Endothelial cell of umbilical vein (primary cell): Measurements from ENCODE around the gene SPRR1A.

ENCODE experiments used
- CTCF ChIP-seq, 2 donors: IDR thresholded peaks; 1 replicate in 1 of 2; 2 replicates in 1 of 2; pipeline ENCODE4 v1.5.1; 2011; ENCODE audit warnings: low read length in 2 of 2, mild to moderate bottlenecking in 2 of 2, moderate library complexity in 2 of 2, control low read depth in 1 of 2, inconsistent platforms in 1 of 2, low read depth in 1 of 2; ENCODE audit not compliant: insufficient read depth in 1 of 2; ENCODE audit errors: extremely low read depth in 1 of 2
- EZH2 ChIP-seq: IDR thresholded peaks from 2 replicates; pipeline ENCODE4 v1.6.1; 2012; ENCODE audit warnings: borderline replicate concordance, low read depth, mild to moderate bottlenecking, moderate library complexity, low read length, inconsistent platforms; ENCODE audit not compliant: severe bottlenecking
- GATA2 ChIP-seq: IDR thresholded peaks from 2 replicates; pipeline ENCODE4 v1.7.0; 2011; ENCODE audit warnings: low read depth, mild to moderate bottlenecking, moderate library complexity, mixed read lengths, low read length; ENCODE audit not compliant: insufficient read length, insufficient read depth
- POLR2A ChIP-seq: IDR thresholded peaks from 2 replicates; pipeline ENCODE4 v1.6.1; 2012; ENCODE audit warnings: low read depth, mild to moderate bottlenecking, control low read depth, low read length
- POLR2AphosphoS5 ChIP-seq: IDR thresholded peaks from 2 replicates; pipeline ENCODE4 v1.6.1; 2012; ENCODE audit warnings: low read depth, mild to moderate bottlenecking, control low read depth, low read length, moderate library complexity; ENCODE audit not compliant: insufficient read depth

GRCh38 chr1:152983743-152984142, at the start of gene SPRR1A:
- TF ChIP-seq EZH2 (no peak), CTCF (IDR thresholded peaks at IDR 0.05; ENCODE audit: extremely low read depth in 1 of 2, insufficient read depth in 1 of 2, low read depth in 1 of 2, low read length in 2 of 2) (no peak), POLR2A (no peak), GATA2 (no peak), POLR2AphosphoS5 (no peak)
